Liver (tissue), 9 donors: ENCODE results near the gene UTP4. TPM values are rescaled to one million over a fixed set of nuclear protein-coding genes. Genes with fewer than 3 reads are reported as not detected.
"Not testable (repeated sequence)": the region's sequence is repeated elsewhere in the genome, so short reads cannot be mapped to it uniquely, and the experiment has no call there.

Experiments used
- DNase-seq: peaks from one replicate; pipeline ENCODE4 v3.0.0-alpha.2; 2017; ENCODE audit warnings: low spot score
- H3K27ac ChIP-seq, 2 donors: one replicate each; pipeline ENCODE4 v1.7.0; 2013; ENCODE audit warnings: inconsistent platforms in 2 of 2, low read length in 2 of 2, control low read depth in 1 of 2, low read depth in 1 of 2, mild to moderate bottlenecking in 1 of 2
- H3K27me3 ChIP-seq, 4 donors: one replicate each; pipeline versions ENCODE4 v1.6.1 to v1.7.0; 2013; ENCODE audit warnings: low read length in 3 of 4, inconsistent platforms in 1 of 4, mild to moderate bottlenecking in 1 of 4, moderate library complexity in 1 of 4; ENCODE audit not compliant: control insufficient read depth in 4 of 4, insufficient read depth in 4 of 4
- H3K36me3 ChIP-seq, 4 donors: one replicate each; pipeline versions ENCODE4 v1.6.1 to v1.7.0; 2013; ENCODE audit warnings: low read length in 3 of 4, mild to moderate bottlenecking in 3 of 4, low read depth in 1 of 4, moderate library complexity in 1 of 4; ENCODE audit not compliant: control insufficient read depth in 4 of 4, insufficient read depth in 3 of 4
- H3K4me1 ChIP-seq, 4 donors: one replicate each; pipeline versions ENCODE4 v1.6.1 to v1.7.0; 2013; ENCODE audit warnings: low read length in 3 of 4, mild to moderate bottlenecking in 3 of 4, moderate library complexity in 1 of 4; ENCODE audit not compliant: control insufficient read depth in 4 of 4, insufficient read depth in 4 of 4
- H3K4me3 ChIP-seq, 3 donors: one replicate each; pipeline versions ENCODE4 v1.6.1 to v1.7.0; 2013; ENCODE audit warnings: low read length in 3 of 3, control low read depth in 1 of 3, low read depth in 1 of 3, mild to moderate bottlenecking in 1 of 3
- H3K9ac ChIP-seq, 2 donors: one replicate each; pipeline ENCODE4 v1.7.0; 2013; ENCODE audit warnings: low read length in 2 of 2, mild to moderate bottlenecking in 2 of 2, moderate library complexity in 2 of 2, control low read depth in 1 of 2, low read depth in 1 of 2
- H3K9me3 ChIP-seq, 4 donors: one replicate each; pipeline versions ENCODE4 v1.6.1 to v1.7.0; 2013; ENCODE audit warnings: low read length in 3 of 4; ENCODE audit not compliant: control insufficient read depth in 4 of 4
- EGR1 ChIP-seq, 2 donors: IDR thresholded peaks; 2 replicates each; pipeline ENCODE4 v1.6.1; 2016 to 2018; ENCODE audit warnings: antibody characterized with exemption in 2 of 2, low read depth in 2 of 2
- FOXA1 ChIP-seq: IDR thresholded peaks from 2 replicates; pipeline ENCODE4 v1.6.1; 2016; ENCODE audit warnings: antibody characterized with exemption
- FOXA2 ChIP-seq: IDR thresholded peaks from 2 replicates; pipeline ENCODE4 v1.6.1; 2016; ENCODE audit warnings: antibody characterized with exemption
- GABPA ChIP-seq, 2 donors: IDR thresholded peaks in 1 of 2; conservative IDR thresholded peaks in 1 of 2; 2 replicates each; pipeline ENCODE4 v1.6.1; 2016; ENCODE audit warnings: antibody characterized with exemption in 2 of 2, mild to moderate bottlenecking in 1 of 2, moderate library complexity in 1 of 2
- HNF4A ChIP-seq, 2 donors: conservative IDR thresholded peaks; 2 replicates each; pipeline ENCODE4 v1.6.1; 2016; ENCODE audit warnings: antibody characterized with exemption in 2 of 2, mild to moderate bottlenecking in 2 of 2
- HNF4G ChIP-seq: IDR thresholded peaks from 2 replicates; pipeline ENCODE4 v1.6.1; 2016; ENCODE audit warnings: antibody characterized with exemption
- JUND ChIP-seq, 2 donors: IDR thresholded peaks; 2 replicates each; pipeline ENCODE4 v1.6.1; 2016; ENCODE audit warnings: antibody characterized with exemption in 2 of 2
- NR2F2 ChIP-seq: IDR thresholded peaks from 2 replicates; pipeline ENCODE4 v1.6.1; 2016; ENCODE audit warnings: antibody characterized with exemption
- RAD21 ChIP-seq, 2 donors: IDR thresholded peaks; 2 replicates each; pipeline ENCODE4 v1.6.1; 2016; ENCODE audit warnings: antibody characterized with exemption in 2 of 2, mild to moderate bottlenecking in 2 of 2
- RXRA ChIP-seq, 2 donors: IDR thresholded peaks; 2 replicates each; pipeline ENCODE4 v1.6.1; 2017 to 2018; ENCODE audit warnings: antibody characterized with exemption in 2 of 2, mild to moderate bottlenecking in 1 of 2
- SP1 ChIP-seq: IDR thresholded peaks from 2 replicates; pipeline ENCODE4 v1.6.1; 2018; ENCODE audit warnings: antibody characterized with exemption, mild to moderate bottlenecking
- TAF1 ChIP-seq: conservative IDR thresholded peaks from 2 replicates; pipeline ENCODE4 v1.6.1; 2016; ENCODE audit warnings: antibody characterized with exemption, mild to moderate bottlenecking
- YY1 ChIP-seq: IDR thresholded peaks from 2 replicates; pipeline ENCODE4 v1.6.1; 2016; ENCODE audit warnings: antibody characterized with exemption, mild to moderate bottlenecking
- WGBS: extraction: QIAGEN DNeasy Blood & Tissue Kit; methylation state at CpG from one replicate; pipeline ENCODE4 v1.1.7; 2013; 5-methylcytosine and 5-hydroxymethylcytosine counted together
- polyA plus RNA-seq, 2 donors: library from polyadenylated mRNA; stranded (reverse) in 1 of 2; unstranded in 1 of 2; fragments of 200-250 nt in 1 of 2; fragments of >200 nt in 1 of 2; fragmentation: Nextera tagmentation in 1 of 2; extraction: Ambion mirVana in 1 of 2; gene quantifications; one replicate each; pipeline versions ENCODE4 v1.2.1 to v1.2.3, GENCODE V29; 2013 to 2015
- total RNA-seq, 2 donors: library from RNA; depleted of rRNA; stranded (reverse); fragments of >200 nt; gene quantifications; one replicate each; pipeline ENCODE4 v1.2.3, GENCODE V29; 2014
- TF ChIP-seq, protein P1 (sequence below): IDR thresholded peaks from 2 replicates; pipeline ENCODE4 v1.6.1; 2016; ENCODE audit warnings: antibody characterized with exemption
- TF ChIP-seq, protein P2 (sequence below): IDR thresholded peaks from 2 replicates; pipeline ENCODE4 v1.6.1; 2016; ENCODE audit warnings: antibody characterized with exemption
- TF ChIP-seq, protein P3 (sequence below): IDR thresholded peaks from 2 replicates; pipeline ENCODE4 v1.6.1; 2016; ENCODE audit warnings: antibody characterized with exemption, mild to moderate bottlenecking
- TF ChIP-seq, protein P4 (sequence below): fragments of 150-350 bp; IDR thresholded peaks from 2 replicates; pipeline ENCODE4 v1.5.1; 2017; ENCODE audit warnings: improper control_type of control experiment, low read depth, low read length; ENCODE audit not compliant: missing input control
- TF ChIP-seq, protein P5 (sequence below): IDR thresholded peaks from 2 replicates; pipeline ENCODE4 v1.6.1; 2016; ENCODE audit warnings: antibody characterized with exemption
- donor health status: healthy.
- donor health status: healthy.
- donor health status: healthy.
- donor health status: healthy.
- donor health status: healthy.

UTP4 gene
- total and polyA plus RNA-seq, 4 donors, result 11.3 to 13.8 (median 12.4) TPM

DNA sequence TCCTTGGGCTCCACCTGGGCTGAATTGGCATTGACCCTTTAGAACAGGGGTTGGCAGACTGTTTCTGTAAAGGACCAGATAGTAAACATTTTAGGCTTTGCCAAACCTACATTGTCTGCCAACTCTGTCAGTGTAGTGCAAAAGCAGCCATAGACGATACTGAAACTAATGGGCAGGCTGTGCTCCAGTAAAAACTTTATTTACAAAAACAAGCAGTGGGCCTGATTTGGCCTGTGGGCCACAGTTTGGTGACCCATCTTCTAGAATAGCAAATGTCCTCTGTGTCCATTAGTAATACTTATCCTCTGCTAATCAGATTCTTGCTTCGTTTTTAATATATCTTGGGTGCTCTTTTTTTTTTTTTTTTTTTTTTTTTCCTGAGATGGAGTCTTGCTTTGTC lies 6.2 kb downstream of the UTP4 start (continued):
- TF ChIP-seq, protein P1, sequence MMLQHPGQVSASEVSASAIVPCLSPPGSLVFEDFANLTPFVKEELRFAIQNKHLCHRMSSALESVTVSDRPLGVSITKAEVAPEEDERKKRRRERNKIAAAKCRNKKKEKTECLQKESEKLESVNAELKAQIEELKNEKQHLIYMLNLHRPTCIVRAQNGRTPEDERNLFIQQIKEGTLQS, result no peak

DNA sequence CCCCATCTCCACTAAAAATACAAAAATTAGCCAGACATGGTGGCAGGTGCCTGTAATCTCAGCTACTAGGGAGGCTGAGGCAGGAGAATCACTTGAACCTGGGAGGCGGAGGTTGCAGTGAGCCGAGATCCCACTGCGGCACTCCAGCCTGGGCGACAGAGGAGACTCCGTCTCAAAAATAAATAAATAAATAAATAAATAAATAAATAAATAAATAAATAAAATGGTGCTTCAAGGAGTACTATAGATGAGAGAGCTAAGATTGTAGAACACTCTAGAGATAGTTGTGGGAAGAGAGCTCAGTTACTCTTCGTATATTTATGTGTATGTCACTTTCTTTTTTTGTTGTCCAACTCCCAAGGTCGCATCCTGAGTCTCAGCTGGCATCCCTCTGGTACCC lies 7.0 kb downstream of the UTP4 start:
- peaks cover 14 to 51% (median 37%) of the 10 kb centered on the region in 4 donors for H3K36me3 ChIP-seq
- H3K4me1 ChIP-seq, DNase-seq, H3K27ac ChIP-seq, H3K4me3 ChIP-seq, H3K27me3 ChIP-seq, H3K9ac ChIP-seq, H3K9me3 ChIP-seq: not testable (repeated sequence)
- 96% methylated on average over 7 of the region's 7 CpGs for WGBS

DNA sequence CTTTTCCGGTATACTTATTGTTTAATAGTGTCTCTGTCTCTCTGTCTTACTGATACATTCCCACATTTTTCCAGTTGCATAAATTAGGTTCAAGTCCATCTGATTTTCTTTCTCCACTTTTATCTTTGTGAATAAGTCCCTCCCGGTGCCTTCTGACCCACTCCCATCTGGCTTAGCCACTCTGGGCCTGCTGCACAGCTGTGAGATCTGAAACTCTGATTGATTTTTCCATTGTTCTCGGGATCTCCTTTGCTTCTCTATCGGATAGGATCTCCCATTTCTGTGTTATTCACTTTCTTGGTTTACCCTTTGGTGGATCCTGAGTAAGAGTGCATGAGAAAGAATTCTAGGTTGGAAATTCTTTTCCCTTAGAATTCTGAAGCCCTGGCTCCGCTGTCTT lies 8.6 kb downstream of the UTP4 start:
- DNase-seq, result no peak
- Histone ChIP-seq H3K27me3 (no peaks in the 10 kb centered on the region), H3K9ac (no peak overlapping the region), H3K9me3 (no peaks in the 10 kb centered on the region), H3K27ac (no peak overlapping the region), H3K36me3 (peaks cover 14 to 62% (median 38%) of the 10 kb centered on the region in 4 donors), H3K4me1 (no peaks in the 10 kb centered on the region), H3K4me3 (no peak overlapping the region)
- 93% methylated on average over 5 of the region's 5 CpGs for WGBS
- no peak for TF ChIP-seq JUND (IDR thresholded peaks at IDR 0.05)
- no peak for TF ChIP-seq GABPA (IDR thresholded peaks at IDR 0.05 in 1 of 2, conservative IDR thresholded peaks at IDR 0.05 in 1 of 2)
- TF ChIP-seq RAD21 (IDR thresholded peaks at IDR 0.05), result no peak
- TF ChIP-seq NR2F2, result no peak
- no peak for TF ChIP-seq HNF4A (conservative IDR thresholded peaks at IDR 0.05)
- TF ChIP-seq FOXA1, result no peak
- TF ChIP-seq TAF1, result no peak
- TF ChIP-seq, protein P2, sequence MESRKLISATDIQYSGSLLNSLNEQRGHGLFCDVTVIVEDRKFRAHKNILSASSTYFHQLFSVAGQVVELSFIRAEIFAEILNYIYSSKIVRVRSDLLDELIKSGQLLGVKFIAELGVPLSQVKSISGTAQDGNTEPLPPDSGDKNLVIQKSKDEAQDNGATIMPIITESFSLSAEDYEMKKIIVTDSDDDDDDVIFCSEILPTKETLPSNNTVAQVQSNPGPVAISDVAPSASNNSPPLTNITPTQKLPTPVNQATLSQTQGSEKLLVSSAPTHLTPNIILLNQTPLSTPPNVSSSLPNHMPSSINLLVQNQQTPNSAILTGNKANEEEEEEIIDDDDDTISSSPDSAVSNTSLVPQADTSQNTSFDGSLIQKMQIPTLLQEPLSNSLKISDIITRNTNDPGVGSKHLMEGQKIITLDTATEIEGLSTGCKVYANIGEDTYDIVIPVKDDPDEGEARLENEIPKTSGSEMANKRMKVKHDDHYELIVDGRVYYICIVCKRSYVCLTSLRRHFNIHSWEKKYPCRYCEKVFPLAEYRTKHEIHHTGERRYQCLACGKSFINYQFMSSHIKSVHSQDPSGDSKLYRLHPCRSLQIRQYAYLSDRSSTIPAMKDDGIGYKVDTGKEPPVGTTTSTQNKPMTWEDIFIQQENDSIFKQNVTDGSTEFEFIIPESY, result no peak
- no peak for TF ChIP-seq YY1
- no peak for TF ChIP-seq EGR1 (IDR thresholded peaks at IDR 0.05; ENCODE audit: low read depth in 2 of 2)
- TF ChIP-seq, protein P3, sequence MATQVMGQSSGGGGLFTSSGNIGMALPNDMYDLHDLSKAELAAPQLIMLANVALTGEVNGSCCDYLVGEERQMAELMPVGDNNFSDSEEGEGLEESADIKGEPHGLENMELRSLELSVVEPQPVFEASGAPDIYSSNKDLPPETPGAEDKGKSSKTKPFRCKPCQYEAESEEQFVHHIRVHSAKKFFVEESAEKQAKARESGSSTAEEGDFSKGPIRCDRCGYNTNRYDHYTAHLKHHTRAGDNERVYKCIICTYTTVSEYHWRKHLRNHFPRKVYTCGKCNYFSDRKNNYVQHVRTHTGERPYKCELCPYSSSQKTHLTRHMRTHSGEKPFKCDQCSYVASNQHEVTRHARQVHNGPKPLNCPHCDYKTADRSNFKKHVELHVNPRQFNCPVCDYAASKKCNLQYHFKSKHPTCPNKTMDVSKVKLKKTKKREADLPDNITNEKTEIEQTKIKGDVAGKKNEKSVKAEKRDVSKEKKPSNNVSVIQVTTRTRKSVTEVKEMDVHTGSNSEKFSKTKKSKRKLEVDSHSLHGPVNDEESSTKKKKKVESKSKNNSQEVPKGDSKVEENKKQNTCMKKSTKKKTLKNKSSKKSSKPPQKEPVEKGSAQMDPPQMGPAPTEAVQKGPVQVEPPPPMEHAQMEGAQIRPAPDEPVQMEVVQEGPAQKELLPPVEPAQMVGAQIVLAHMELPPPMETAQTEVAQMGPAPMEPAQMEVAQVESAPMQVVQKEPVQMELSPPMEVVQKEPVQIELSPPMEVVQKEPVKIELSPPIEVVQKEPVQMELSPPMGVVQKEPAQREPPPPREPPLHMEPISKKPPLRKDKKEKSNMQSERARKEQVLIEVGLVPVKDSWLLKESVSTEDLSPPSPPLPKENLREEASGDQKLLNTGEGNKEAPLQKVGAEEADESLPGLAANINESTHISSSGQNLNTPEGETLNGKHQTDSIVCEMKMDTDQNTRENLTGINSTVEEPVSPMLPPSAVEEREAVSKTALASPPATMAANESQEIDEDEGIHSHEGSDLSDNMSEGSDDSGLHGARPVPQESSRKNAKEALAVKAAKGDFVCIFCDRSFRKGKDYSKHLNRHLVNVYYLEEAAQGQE, result no peak
- TF ChIP-seq, protein P4, sequence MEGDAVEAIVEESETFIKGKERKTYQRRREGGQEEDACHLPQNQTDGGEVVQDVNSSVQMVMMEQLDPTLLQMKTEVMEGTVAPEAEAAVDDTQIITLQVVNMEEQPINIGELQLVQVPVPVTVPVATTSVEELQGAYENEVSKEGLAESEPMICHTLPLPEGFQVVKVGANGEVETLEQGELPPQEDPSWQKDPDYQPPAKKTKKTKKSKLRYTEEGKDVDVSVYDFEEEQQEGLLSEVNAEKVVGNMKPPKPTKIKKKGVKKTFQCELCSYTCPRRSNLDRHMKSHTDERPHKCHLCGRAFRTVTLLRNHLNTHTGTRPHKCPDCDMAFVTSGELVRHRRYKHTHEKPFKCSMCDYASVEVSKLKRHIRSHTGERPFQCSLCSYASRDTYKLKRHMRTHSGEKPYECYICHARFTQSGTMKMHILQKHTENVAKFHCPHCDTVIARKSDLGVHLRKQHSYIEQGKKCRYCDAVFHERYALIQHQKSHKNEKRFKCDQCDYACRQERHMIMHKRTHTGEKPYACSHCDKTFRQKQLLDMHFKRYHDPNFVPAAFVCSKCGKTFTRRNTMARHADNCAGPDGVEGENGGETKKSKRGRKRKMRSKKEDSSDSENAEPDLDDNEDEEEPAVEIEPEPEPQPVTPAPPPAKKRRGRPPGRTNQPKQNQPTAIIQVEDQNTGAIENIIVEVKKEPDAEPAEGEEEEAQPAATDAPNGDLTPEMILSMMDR, result no peak
- TF ChIP-seq SP1, result no peak
- TF ChIP-seq, protein P1, result no peak
- no peak for TF ChIP-seq FOXA2
- TF ChIP-seq RXRA (IDR thresholded peaks at IDR 0.05), result no peak
- TF ChIP-seq, protein P5, sequence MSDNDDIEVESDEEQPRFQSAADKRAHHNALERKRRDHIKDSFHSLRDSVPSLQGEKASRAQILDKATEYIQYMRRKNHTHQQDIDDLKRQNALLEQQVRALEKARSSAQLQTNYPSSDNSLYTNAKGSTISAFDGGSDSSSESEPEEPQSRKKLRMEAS, result no peak
- TF ChIP-seq HNF4G, result no peak
